ENCODE measurements around the gene ASF1A.
"Not testable (repeated sequence)": the region's sequence is repeated elsewhere in the genome, so short reads cannot be mapped to it uniquely, and the experiment has no call there.

The ASF1A gene
- total RNA-seq: 24.6 reads per million, percentile 51 among the genes with 10 or more reads in this experiment

DNA sequence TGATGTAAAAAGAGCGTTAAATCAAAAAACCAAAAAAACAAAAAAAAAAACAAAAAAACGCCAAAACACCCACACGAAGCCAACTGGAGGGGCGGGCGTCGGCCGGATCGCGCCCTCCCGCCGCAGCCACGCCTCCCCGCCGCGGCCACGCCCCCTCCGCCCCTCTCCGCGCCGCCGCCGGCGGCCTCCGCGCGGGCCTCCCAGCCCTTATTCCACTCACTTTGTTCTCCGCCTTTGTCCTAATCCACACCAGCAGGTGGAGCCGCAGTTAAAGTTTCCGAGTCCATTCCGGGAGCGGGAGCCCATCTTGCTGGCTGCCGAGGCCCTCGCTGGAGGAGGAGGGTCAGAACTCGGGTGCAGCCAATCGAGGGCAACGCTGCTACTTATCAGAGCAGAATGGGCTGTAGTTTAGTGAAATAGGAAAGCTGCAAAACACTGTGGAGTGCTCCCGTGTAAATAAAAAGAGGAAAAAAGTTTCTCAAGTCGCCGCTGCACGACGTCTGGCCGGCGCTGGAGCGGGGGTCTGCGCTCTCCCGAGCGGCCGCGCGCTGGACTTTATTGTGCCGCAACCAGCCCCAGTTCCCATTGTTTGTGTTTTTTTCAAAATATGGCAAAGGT is at the start of gene ASF1A:
ASF1A (plus strand) TSS at position 346 of the 618 bp plus-strand sequence; CDS start at position 608, 262 bp downstream.
- peak; percentile 92 for DNase-seq

DNA sequence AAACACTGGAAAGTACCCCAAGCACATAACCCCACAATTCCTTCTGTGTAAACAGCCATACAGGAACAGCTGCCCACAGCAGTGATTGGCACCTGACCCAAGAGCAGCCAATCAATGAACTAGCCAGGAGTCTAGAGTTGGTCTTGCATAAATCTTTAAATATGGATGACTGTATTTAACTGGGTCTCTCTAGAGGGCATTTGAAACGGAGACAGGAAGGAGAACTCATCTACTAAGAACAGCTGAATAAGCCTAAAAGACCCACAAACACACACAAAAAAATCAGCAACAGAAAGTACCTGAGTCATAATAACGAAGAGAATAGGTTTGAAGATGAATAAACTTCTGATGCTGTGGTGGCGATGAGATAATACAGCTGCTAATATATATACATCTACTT is 49.0 kb upstream of the ASF1A start:
- no peak for DNase-seq

DNA sequence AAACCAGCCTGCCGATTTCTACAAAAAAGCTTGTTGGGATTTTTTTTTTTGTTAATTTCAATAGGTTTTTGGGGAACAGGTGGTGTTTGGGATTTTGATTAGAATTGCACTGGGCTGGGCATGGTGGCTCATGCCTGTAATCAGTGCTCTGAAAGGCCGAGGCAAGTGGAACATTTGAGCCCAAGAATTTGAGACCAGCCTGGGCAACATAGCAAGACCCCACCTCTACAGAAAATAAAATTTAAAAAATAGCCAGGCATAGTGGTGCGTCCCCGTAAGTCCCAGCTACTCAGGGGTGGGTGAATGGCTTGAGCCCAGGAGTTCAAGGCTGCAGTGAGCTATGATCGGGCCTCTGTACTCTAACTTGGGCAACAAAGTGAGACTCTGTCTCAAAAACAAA is 40.5 kb upstream of the ASF1A start:
- DNase-seq: no peak

DNA sequence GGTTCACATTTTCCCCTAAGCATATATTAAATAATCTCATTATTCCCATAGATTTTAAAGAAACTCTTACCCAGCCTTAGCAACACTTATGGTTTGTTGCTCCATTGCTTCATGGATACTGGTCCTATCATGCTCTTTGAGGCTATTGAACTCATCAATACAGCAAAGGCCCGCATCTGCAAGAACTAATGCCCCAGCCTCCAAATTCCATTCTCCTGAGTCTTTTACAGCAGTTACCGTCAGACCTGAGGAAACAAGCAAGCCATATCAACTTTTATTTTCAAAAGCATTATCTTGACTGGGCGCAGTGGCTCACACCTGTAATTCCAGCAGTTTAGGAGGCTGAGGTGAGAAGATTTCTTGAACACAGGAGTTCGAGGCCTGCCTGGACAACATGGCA is 37.7 kb upstream of the ASF1A start:
- DNase-seq: no peak

DNA sequence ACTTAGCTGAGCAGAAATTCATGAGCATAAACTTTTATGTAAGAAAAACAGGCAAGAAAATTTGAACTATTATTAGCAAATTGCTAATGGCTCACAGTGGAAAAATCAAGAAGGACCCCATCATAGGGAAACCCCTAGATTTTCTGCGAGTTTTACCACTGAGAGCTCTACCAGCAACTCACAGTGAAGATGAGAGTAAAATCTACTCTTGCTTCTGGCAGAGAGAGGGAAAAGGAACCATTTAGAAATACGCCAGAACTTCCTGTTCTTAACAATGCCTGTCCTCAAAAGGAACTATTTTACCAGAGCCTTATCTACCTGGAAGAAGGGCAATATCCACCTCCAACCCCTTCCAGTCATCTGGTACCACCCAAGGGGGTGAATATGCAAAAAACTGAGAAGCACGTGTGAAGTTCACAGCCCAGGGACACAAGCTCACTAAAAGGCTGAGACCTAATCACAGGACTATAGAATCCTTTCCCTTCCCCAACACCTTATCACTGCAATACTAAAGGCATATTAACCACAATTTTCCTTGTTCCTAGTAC is 34.4 kb upstream of the ASF1A start:
- no peak for DNase-seq

DNA sequence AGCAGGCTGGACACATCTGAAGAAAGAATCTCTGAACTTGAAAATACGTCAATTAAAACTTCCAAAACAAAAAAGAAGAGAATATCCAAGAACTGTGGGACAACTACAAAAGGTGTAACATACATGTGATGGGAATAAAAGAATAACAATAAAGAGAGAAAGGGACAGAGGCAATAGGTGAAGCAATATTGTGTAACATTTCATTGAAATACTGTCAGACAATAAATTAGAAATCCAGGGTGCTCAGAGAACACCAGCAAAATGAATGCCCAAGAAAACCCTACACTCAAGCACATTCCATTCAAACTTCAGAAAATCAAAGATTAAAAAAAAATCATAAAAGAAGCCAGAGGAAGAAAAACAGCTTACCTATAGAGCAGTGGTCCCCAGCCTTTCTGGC is 33.6 kb upstream of the ASF1A start:
- no peak for DNase-seq

DNA sequence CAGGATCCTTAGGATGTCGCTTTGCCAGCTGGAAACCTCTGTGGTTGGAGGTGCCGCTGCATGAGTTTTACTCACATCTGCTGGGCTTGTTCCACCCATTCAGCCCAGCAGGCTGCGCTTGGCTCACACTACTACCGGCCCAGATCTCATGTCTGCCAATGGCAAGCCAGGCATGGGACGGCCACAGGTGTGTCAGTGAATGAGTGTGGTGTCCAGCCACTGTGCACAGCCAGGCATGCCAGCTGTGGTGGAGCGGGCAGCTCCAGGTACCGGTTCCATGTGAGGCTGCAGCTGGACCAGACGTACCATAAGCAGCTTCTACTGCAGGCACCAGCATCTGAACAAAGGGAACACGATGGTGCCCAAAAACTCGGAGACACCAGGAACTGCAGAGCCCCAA is 33.1 kb upstream of the ASF1A start:
- DNase-seq: no peak

DNA sequence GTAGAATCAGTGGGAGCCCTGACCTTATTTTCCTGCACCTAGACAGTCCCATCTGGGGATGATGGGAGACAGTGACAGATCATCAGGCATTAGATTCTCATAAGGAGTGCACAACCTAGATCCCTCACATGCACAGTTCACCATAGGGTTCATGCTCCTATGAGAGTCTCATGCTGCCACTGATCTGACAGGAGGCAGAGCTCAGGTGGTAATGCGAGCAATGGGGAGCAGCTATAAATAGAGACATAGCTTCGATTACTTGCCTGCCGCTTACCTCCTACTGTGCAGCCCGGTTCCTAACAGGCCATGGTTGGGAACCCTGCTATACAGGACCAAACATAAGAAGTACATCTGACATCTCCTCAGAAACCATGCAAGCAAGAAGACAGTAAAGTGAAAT is 31.5 kb upstream of the ASF1A start:
- no peak for DNase-seq

DNA sequence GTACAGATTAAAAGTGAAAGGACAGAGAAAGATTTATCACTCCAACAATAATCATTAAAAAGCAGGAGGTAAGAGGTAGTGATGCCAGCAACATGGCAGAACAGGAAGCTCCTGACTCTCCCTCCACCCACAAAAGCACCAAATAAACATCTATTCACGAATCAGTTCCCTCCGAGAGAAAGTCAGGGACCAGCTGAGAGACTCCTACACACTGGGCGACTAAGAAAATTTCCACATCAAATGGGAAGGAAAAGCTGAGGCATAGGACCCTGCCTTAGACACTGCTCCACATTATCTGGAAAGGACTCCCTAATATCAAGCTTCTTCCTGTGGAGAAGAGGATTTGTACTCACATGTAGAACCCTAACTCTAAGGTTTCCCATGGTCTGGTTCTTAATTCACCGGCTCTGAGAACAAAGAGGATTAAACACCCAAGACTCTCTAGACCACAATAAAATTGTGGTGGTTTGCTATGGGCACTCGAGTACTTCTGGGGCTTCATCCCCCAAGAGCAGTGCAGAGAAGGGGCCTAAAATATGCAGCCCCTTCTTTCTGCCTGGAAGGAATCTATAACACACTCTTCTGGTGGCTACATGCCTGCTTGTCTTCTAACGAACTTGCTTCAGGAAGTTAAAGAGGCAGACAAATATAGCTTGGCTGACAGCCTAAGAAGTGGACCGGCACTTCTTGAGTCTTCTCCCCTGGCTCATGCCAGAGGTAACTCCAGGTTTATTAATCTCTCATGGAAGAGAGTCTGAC is 29.4 kb upstream of the ASF1A start:
- DNase-seq: no peak

DNA sequence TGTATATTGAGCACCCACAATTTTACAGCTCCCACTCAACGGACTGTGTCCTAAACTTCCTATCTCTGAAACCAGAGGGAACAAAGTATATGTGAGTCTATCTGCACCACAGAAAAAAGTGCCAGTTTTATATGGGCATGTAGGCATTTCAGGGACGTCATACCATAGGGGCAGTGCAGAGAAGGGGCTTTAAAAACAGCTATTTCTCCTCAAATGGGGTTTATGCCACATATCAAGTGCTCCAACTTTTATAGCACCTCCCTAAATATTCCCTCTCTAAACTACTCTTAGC is 28.9 kb upstream of the ASF1A start:
- DNase-seq: no peak

DNA sequence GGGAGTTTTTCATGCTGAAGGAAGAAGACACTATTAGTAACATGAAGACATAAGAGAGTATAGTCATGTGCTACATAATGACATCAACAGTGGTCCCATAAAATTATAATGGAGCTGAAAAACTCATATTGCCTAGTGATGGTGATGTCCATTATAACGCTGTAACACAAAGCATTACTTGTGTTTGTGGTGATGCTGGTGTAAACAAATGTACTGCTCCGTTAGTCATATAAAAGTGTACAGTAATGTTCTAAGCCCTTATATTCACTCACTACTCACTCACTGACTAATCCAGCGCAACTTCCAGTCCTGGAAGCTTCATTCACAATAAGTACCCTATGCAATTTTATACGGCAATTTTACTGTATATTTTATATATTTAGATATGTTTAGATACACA is 26.8 kb upstream of the ASF1A start:
- DNase-seq: no peak

DNA sequence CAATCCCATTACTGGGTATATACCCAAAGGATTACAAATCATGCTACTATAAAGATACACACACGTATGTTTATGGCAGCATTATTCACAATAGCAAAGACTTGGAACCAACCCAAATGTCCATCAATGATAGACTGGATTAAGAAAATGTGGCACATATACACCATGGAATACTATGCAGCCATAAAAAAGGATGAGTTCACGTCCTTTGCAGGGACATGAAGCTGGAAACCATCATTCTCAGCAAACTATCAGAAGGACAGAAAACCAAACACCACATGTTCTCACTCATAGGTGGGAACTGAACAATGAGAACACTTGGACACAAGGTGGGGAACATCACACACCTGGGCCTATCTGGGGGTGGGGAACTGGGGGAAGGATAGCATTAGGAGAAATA is 25.1 kb upstream of the ASF1A start:
- DNase-seq: not testable (repeated sequence)

DNA sequence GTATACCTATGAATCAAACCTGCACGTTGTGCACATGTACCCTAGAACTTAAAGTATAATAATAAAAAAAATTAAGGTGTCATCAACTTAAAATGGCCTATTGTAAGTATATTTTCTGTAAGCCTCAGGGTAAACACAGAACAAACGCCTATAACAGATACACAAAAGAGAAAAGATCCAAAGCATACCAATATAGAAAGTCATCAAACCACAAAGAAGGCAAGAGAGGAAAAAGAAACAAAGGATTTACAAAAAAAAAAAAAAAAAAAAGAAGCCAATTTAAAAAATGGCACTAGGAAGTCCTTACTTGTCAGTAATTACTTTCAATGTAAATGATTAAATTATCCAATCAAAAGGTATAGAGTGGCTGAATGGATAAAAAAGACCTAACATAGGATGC is 24.6 kb upstream of the ASF1A start:
- DNase-seq: no peak

DNA sequence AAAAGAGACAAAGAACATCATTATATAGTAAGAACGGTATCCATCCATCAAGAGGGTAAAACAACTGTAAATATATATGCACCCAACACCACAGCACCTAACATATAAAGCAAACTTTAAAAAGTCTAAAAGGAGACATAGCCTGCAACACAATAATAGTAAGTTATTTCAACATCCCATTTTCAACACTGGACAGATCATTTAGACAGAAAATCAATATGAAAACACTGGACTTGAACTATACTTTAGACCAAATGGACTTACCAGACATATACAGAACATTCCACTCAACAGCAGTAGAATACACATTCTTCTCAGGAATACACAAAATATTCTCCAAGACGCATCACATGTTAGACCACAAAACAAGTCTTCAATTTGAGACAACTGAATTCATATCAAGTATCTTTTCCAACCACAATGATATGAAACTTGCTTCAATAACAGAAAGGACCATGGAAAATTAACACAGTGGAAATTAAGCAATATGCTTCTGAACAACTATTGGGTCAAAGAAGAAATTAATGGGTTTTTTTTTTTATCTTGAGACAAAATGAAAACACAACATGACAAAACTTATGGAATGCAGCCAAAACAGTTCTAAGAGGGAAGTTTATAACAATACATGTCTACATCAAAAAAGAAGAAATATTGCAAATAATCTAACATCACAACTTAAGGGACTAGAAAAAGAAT is 23.9 kb upstream of the ASF1A start:
- DNase-seq: no peak

DNA sequence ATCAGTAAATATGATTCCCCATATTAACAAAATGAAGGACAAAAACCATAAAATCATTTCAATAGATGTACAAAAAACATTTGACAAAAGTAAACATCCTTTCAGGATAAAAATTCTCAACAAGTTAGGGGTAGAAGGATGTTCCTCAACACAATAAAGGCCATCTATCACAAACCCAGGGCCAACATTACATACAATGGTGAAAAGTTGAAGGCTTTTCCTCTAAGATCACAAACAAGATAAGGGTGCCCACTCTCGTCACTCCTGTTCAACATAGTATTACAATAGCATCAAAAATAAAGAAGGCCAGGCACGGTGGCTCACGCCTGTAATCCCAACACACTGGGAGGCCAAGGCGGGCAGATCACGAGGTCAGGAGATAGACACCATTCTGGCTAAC is 22.6 kb upstream of the ASF1A start:
- no peak for DNase-seq

DNA sequence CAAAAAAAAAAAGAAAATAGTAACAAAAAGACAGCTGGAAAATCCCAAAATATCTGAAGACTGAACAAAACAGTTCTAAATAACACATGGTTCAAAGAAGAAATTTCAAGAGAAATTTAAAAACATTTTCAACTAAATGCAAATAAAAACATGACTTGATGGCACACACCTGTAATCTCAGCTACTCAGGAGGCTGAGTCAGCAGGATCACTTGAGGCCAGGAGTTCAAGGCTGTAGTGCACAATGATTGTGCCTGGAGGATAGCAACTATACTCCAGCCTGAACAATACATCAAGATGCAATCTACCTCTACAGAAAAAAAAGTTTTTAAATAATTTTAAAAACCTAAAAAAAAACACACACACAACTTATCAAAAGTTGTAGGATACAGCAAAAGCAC is 21.6 kb upstream of the ASF1A start:
- DNase-seq: no peak

DNA sequence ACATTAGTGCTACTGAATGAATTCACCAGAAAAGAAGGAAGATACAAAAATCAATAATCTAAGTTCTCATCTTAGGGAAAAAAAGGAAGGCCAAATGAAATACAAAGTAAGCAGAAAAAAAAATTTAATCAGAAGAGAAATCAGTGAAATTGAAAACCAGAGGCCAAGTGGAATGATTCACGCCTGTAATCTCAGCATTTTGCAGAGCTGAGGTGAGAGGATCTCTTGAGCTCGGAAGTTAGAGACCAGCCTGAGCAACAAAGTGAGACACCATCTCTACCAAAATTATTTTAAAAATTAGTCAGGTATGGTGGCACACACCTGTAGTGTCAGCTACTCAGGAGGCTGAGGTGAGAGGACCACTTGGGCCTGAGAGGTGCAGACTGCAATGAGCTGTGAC is 21.2 kb upstream of the ASF1A start:
- DNase-seq: no peak

DNA sequence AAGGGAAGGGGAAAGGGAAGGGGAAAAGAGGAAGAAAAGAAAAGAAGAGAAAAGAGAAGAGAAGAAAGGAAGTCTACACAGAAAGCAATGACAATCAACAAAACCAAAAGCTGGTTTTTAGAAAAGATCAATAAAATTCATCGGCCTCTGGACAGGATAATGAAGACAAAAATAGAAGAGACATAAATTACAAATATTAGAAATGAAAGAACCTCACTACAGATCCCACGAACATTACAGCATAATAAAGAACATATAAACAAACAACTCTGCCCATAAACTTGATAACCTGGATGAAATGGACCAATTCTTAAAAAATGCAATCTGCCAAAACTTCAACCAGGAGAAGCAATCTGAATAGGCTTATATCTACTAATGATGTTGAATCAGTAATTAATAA is 20.7 kb upstream of the ASF1A start:
- DNase-seq: no peak

DNA sequence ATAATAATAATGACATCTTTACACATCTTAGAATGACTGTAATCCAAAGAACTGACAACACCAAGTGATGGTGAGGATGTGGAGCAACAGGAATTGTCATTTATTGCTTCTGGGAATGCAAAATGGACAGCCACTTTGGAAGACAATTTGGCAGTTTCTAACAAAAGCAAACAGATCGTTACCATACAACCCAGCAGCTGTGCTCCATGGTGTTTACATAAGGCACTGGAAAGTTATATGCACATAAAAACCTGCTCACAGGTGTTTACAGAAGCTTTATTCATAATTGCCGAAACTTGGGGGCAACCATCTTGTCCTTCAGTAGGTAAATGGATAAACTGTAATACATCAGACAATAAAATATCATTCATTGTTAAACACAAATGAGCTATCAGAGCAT is 18.3 kb upstream of the ASF1A start:
- no peak for DNase-seq

DNA sequence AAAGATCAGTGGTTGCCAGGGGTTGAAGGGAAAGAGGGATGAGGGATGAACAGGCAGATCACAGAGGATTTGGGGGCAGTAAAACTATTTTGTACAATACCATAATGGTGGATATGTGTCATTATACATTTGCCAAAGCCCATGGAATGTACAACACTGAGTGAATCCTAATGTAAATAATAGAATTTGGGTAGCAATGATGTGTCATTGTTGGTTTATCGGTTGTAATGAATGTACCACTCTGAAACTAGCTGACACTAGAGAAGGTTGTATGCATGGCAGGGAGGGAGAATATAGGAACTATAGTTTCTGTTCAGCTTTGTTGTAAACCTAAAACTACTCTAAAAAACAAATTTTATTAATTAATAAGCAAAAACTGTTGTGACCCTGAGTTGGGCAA is 17.8 kb upstream of the ASF1A start:
- no peak for DNase-seq

DNA sequence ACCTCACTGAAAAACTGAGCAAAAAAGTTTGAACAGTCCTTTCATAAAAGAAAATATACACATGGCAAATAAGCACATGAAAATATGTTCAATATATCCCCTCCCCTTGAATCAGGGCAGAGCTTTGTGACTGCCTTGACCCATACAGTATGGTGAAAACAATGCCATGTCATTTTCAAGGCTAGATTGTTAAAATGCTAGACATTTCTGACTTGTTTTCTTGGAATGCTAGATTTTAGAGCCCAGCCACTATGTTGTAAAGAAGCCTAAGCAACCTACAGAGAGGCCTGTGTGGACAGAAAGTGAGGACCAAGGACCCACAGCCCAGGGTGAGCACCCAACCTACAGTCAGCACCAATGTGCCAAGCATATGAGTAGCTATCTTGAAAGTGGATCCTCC is 17.1 kb upstream of the ASF1A start:
- no peak for DNase-seq

DNA sequence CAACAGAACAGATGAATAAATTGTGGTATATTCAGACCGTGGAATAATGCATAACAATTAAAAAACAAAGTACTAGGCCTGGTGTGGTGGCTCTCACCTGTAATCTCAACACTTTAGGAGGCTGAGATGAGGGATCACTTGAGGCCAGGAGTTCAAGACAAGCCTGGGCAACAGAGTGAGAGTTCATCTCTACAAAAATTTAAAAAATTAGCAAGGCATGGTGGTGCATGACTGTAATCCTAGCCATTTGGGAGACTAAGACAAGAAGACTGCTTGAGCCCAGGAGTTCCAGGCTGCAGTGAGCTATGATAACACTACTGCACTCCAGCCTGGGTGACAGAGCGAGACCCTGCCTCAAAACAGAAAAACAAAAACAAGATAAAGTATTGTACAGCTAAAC is 16.1 kb upstream of the ASF1A start:
- no peak for DNase-seq

DNA sequence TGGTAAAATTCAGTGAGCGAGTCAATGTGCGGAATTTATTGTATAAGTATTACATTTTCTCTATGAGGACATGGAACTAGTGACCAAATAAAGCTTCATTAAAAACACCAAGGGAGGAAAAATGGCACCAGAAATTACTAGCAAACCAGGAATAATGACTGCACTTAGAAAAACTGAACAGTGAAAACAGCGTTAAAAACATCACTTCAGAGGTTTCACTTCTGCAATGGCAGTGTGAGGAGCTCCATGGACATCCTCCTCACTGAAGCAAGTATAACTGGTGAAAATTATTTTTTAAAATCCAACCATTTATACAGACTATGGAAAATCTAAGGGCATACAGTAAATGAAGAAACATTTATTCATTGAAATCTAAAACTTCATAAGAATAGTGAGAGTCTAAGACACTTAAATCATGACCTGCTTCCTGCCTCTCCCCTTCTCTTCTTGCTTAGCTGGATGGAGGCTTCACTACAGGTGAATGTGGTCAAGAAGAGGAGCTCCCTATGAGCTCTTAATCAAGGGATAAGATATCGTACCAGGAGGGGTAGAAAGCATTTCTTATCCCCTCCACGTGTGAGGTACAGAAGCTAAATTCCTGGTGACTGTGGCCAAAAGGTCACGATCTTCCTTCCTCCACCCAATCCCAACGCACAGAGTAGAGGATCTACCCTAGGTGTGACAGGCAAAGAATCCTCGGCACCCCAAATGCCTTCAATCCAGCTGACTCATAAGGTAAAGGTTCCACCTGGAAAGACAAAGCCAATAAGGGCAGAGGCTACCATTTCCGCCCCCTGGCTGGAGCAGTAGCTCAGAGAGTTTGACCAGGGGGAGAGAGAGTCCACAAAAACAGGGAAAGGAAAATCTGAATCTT is 12.3 kb upstream of the ASF1A start:
- DNase-seq: no peak

Measured in effector CD4-positive, alpha-beta T cell (primary cell).